K562 (cell line): ENCODE results near the gene TMEM217. TPM values are rescaled to one million over a fixed set of nuclear protein-coding genes. Genes with fewer than 3 reads are reported as not detected.

Experiments used
- ADNP ChIP-seq: fragments of 200-800 bp; sonication (Bioruptor generic); IDR thresholded peaks from 2 replicates; pipeline ENCODE4 v1.6.1; 2016; ENCODE audit warnings: missing genetic modification characterization, missing compliant biosample characterization
- CHCHD3 ChIP-seq: fragments of 250-450 bp; sonication (Bioruptor Pico); IDR thresholded peaks from 2 replicates; pipeline ENCODE4 v2.1.2; 2022; ENCODE audit warnings: mild to moderate bottlenecking
- CREBBP ChIP-seq: IDR thresholded peaks from one replicate; pipeline ENCODE4 v1.6.1; 2012; ENCODE audit warnings: low read depth, mild to moderate bottlenecking, control low read depth, inconsistent platforms, low read length
- ETV5 ChIP-seq: sonication (generic); formaldehyde crosslinking; IDR thresholded peaks from 2 replicates; pipeline ENCODE4 v1.4.0; 2020; ENCODE audit warnings: low read depth, mild to moderate bottlenecking, missing genetic modification reagents
- FOXA1 ChIP-seq: fragments of 450-650 bp; IDR thresholded peaks from 2 replicates; pipeline ENCODE4 v1.6.1; 2016; ENCODE audit warnings: mild to moderate bottlenecking, borderline replicate concordance
- HDAC6 ChIP-seq: IDR thresholded peaks from 2 replicates; pipeline ENCODE4 v1.6.1; 2012; ENCODE audit warnings: low read depth, mild to moderate bottlenecking, control low read depth, inconsistent platforms, low read length, moderate library complexity
- HDAC8 ChIP-seq: fragments of 450-650 bp; IDR thresholded peaks from 2 replicates; pipeline ENCODE4 v1.6.1; 2016; ENCODE audit warnings: mild to moderate bottlenecking, missing genetic modification characterization, moderate library complexity, missing compliant biosample characterization
- MAFK ChIP-seq: IDR thresholded peaks from 2 replicates; pipeline ENCODE4 v1.6.1; 2011; ENCODE audit warnings: low read length, improper control_type of control experiment
- MAZ ChIP-seq, 2 experiments: fragments of 450-650 bp in 1 of 2; sonication (generic) in 1 of 2; formaldehyde crosslinking; IDR thresholded peaks in 1 of 2; conservative IDR thresholded peaks in 1 of 2; 2 replicates each; pipeline versions ENCODE4 v1.4.0 to v1.5.0; 2020; ENCODE audit warnings: mild to moderate bottlenecking in 1 of 2, missing genetic modification reagents in 1 of 2
- NFIC ChIP-seq: fragments of 450-650 bp; IDR thresholded peaks from 2 replicates; pipeline ENCODE4 v1.6.1; 2017; ENCODE audit warnings: mild to moderate bottlenecking, inconsistent platforms
- NONO ChIP-seq, 2 experiments: fragments of 200-400 bp in 1 of 2; fragments of 450-650 bp in 1 of 2; formaldehyde crosslinking in 1 of 2; IDR thresholded peaks; 2 replicates each; pipeline ENCODE4 v1.6.1; 2017; ENCODE audit warnings: low read depth in 2 of 2, mild to moderate bottlenecking in 2 of 2, moderate library complexity in 2 of 2, low read length in 1 of 2
- PCBP1 ChIP-seq: fragments of 200-400 bp; formaldehyde crosslinking; IDR thresholded peaks from 2 replicates; pipeline ENCODE4 v1.6.1; 2018; ENCODE audit warnings: mild to moderate bottlenecking, low read depth, low read length; ENCODE audit not compliant: poor library complexity, severe bottlenecking
- PHB ChIP-seq: fragments of 250-450 bp; sonication (Bioruptor Pico); IDR thresholded peaks from 2 replicates; pipeline ENCODE4 v1.5.0; 2021
- PHF20 ChIP-seq: fragments of 450-650 bp; IDR thresholded peaks from 2 replicates; pipeline ENCODE4 v1.6.1; 2018; ENCODE audit not compliant: partially characterized antibody
- RBM14 ChIP-seq: fragments of 200-400 bp; formaldehyde crosslinking; IDR thresholded peaks from 2 replicates; pipeline ENCODE4 v1.6.1; 2018; ENCODE audit warnings: low read depth, mild to moderate bottlenecking, low read length, moderate library complexity, borderline replicate concordance; ENCODE audit not compliant: insufficient read depth
- SAP30 ChIP-seq: fragments of 200-600 bp; sonication (generic); IDR thresholded peaks from 2 replicates; pipeline ENCODE4 v1.6.1; 2012; ENCODE audit warnings: borderline replicate concordance, low read depth, mild to moderate bottlenecking, moderate library complexity, low read length, control low read depth, inconsistent platforms; ENCODE audit not compliant: insufficient read depth, poor library complexity, severe bottlenecking
- SMAD3 ChIP-seq: fragments of 450-650 bp; formaldehyde crosslinking; conservative IDR thresholded peaks from 2 replicates; pipeline ENCODE4 v1.4.0; 2020; ENCODE audit warnings: mild to moderate bottlenecking
- SMARCB1 ChIP-seq: IDR thresholded peaks from 2 replicates; pipeline ENCODE4 v1.6.1; 2011; ENCODE audit warnings: improper control_type of control experiment, low read depth; ENCODE audit not compliant: insufficient read length
- SMARCE1 ChIP-seq: fragments of 450-650 bp; IDR thresholded peaks from 2 replicates; pipeline ENCODE4 v1.7.1; 2016; ENCODE audit warnings: mild to moderate bottlenecking
- SRSF9 ChIP-seq: fragments of 200-400 bp; formaldehyde crosslinking; IDR thresholded peaks from 2 replicates; pipeline ENCODE4 v1.6.1; 2017; ENCODE audit warnings: low read depth, low read length, borderline replicate concordance
- STAT5B ChIP-seq: fragments of 250-450 bp; sonication (Bioruptor Pico); IDR thresholded peaks from 2 replicates; pipeline ENCODE4 v1.8.0; 2021; ENCODE audit warnings: mild to moderate bottlenecking, inconsistent platforms
- TCF7L2 ChIP-seq: fragments of 150-350 bp; IDR thresholded peaks from 2 replicates; pipeline ENCODE4 v1.6.1; 2016; ENCODE audit warnings: low read depth, mild to moderate bottlenecking, low read length, moderate library complexity
- ZBTB7A ChIP-seq: IDR thresholded peaks from 2 replicates; pipeline ENCODE4 v1.6.1; 2011; ENCODE audit warnings: low read depth, mild to moderate bottlenecking, low read length, moderate library complexity, borderline replicate concordance; ENCODE audit not compliant: control insufficient read depth
- ZNF79 ChIP-seq: fragments of 250-450 bp; sonication (Bioruptor Pico); IDR thresholded peaks from 2 replicates; pipeline ENCODE4 v1.4.0; 2020; ENCODE audit warnings: low read depth, mild to moderate bottlenecking, moderate library complexity
- polyA plus RNA-seq, 8 experiments: library from polyadenylated mRNA; depleted of rRNA in 4 of 8; stranded (reverse) in 5 of 8; unstranded in 3 of 8; fragments of >200 nt; fragmentation: Nextera tagmentation in 2 of 8; fragmentation: Illumina TruSeq in 1 of 8; extraction: Ambion mirVana in 2 of 8; extraction: Trizol in 1 of 8; gene quantifications; 2 replicates each; pipeline versions ENCODE4 v1.2.1 to v1.2.3, GENCODE V29; 2011 to 2014; ENCODE audit warnings: inconsistent platforms in 1 of 8, missing spikeins in 1 of 8
- total RNA-seq, 7 experiments: library from RNA; depleted of rRNA in 6 of 7; stranded (reverse); fragments of >200 nt in 6 of 7; fragmentation: Illumina TruSeq in 2 of 7; extraction: Trizol in 2 of 7; gene quantifications; 2 replicates each; pipeline versions ENCODE4 v1.2.1 to v1.2.3, GENCODE V29; 2011 to 2021; ENCODE audit warnings: low replicate concordance in 1 of 7
- TF ChIP-seq, protein P1 (sequence below): fragments of 450-650 bp; formaldehyde crosslinking; IDR thresholded peaks from 2 replicates; pipeline ENCODE4 v1.4.0; 2020; ENCODE audit warnings: mild to moderate bottlenecking, moderate library complexity
- TF ChIP-seq, protein P2 (sequence below): fragments of 450-650 bp; IDR thresholded peaks from 2 replicates; pipeline ENCODE4 v1.6.1; 2016; ENCODE audit warnings: low read depth, mild to moderate bottlenecking, moderate library complexity
- TF ChIP-seq, protein P3 (sequence below): fragments of 250-450 bp; sonication (Bioruptor Pico); IDR thresholded peaks from 2 replicates; pipeline ENCODE4 v1.5.0; 2021

TMEM217 gene
- total and polyA plus RNA-seq, 9 of the 15 experiments (the other 6 are each of a cell fraction or from before 2014, with no cell fraction given) = 1.3 to 8.0 (median 1.9) TPM

DNA sequence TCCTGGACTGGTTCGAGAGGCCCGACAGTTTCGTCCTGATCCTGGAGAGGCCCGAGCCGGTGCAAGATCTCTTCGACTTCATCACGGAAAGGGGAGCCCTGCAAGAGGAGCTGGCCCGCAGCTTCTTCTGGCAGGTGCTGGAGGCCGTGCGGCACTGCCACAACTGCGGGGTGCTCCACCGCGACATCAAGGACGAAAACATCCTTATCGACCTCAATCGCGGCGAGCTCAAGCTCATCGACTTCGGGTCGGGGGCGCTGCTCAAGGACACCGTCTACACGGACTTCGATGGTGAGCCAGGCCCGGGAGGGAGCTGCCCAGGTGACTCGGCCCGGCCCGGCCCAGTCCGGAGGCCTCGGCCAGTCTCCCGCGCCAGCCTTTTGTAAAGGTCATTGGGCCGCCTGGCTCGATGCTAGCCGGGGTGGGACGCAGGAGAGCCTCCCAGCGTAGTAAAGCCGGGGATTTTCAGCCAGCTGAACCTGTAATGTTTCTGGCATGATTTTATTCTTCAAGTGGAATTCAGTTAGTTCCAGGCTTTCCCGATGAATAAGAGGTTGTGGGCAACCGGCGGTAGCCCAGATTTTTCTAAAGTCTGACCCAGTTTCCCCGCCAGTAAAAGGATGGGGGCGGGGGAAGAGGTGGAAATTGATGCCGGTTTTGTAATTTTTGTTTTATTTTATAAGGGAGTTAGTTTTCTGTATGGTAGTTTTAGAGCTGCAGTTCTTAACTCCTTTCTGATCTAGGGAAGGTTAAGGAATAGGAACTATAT is 86.6 kb downstream of the TMEM217 start (continued):
- TF ChIP-seq ZBTB7A = no peak
- TF ChIP-seq RBM14 = no peak
- no peak for TF ChIP-seq SRSF9
- no peak for TF ChIP-seq FOXA1
- no peak for TF ChIP-seq HDAC8 (tag)
- peak; percentile 33 for TF ChIP-seq SAP30
- TF ChIP-seq SMARCB1 = no peak
- TF ChIP-seq CREBBP = no peak
- TF ChIP-seq SMAD3 (CRISPR knock-in tag) = no peak
- TF ChIP-seq, protein P1, sequence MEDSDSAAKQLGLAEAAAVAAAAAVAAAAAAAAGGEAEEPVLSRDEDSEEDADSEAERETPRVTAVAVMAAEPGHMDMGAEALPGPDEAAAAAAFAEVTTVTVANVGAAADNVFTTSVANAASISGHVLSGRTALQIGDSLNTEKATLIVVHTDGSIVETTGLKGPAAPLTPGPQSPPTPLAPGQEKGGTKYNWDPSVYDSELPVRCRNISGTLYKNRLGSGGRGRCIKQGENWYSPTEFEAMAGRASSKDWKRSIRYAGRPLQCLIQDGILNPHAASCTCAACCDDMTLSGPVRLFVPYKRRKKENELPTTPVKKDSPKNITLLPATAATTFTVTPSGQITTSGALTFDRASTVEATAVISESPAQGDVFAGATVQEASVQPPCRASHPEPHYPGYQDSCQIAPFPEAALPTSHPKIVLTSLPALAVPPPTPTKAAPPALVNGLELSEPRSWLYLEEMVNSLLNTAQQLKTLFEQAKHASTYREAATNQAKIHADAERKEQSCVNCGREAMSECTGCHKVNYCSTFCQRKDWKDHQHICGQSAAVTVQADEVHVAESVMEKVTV (CRISPR knock-in tag) = no peak
- no peak for TF ChIP-seq PHB
- TF ChIP-seq ETV5 = no peak
- TF ChIP-seq, protein P2, sequence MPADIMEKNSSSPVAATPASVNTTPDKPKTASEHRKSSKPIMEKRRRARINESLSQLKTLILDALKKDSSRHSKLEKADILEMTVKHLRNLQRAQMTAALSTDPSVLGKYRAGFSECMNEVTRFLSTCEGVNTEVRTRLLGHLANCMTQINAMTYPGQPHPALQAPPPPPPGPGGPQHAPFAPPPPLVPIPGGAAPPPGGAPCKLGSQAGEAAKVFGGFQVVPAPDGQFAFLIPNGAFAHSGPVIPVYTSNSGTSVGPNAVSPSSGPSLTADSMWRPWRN = no peak
- no peak for TF ChIP-seq SMARCE1
- no peak for TF ChIP-seq NONO (IDR thresholded peaks at IDR 0.05; ENCODE audit: low read depth in 2 of 2, low read length in 1 of 2)
- peak in 1 of 2 experiments; percentile 28; a peak in 2 of 4 replicates for TF ChIP-seq MAZ (CRISPR knock-in tag; conservative IDR thresholded peaks at IDR 0.05 in 1 of 2, IDR thresholded peaks at IDR 0.05 in 1 of 2)
- no peak for TF ChIP-seq TCF7L2
- TF ChIP-seq, protein P3, sequence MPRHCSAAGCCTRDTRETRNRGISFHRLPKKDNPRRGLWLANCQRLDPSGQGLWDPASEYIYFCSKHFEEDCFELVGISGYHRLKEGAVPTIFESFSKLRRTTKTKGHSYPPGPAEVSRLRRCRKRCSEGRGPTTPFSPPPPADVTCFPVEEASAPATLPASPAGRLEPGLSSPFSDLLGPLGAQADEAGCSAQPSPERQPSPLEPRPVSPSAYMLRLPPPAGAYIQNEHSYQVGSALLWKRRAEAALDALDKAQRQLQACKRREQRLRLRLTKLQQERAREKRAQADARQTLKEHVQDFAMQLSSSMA (CRISPR knock-in tag) = no peak
- no peak for TF ChIP-seq STAT5B
- TF ChIP-seq ZNF79 (CRISPR knock-in tag) = no peak; the same call in 1 of the 2 replicates
- TF ChIP-seq HDAC6 = no peak
- no peak for TF ChIP-seq PCBP1
- TF ChIP-seq ADNP (tag) = no peak
- TF ChIP-seq CHCHD3 (CRISPR knock-in tag) = no peak
- TF ChIP-seq PHF20 = no peak
- TF ChIP-seq NFIC = no peak
- TF ChIP-seq MAFK = no peak
